Tibial artery (tissue), 4 donors: Measurements from ENCODE around the gene B4GALT1.

Source experiments
- DNase-seq, 2 donors: peaks; one replicate each; pipeline ENCODE4 v3.0.0-alpha.2; 2019
- H3K27ac ChIP-seq, 2 donors: fragments of 200-600 bp; sonication (generic) in 1 of 2; 1 replicate in 1 of 2; 2 replicates in 1 of 2; pipeline ENCODE4 v1.5.1; 2018 to 2019; ENCODE audit warnings: mild to moderate bottlenecking in 1 of 2
- H3K27me3 ChIP-seq, 2 donors: fragments of 200-600 bp; sonication (generic) in 1 of 2; one replicate each; pipeline versions ENCODE4 v1.5.1 to v1.6.0; 2016 to 2019
- H3K36me3 ChIP-seq, 3 donors: fragments of 200-600 bp; sonication (generic) in 2 of 3; one replicate each; pipeline ENCODE4 v1.5.1; 2016 to 2019; ENCODE audit warnings: mild to moderate bottlenecking in 2 of 3
- H3K4me1 ChIP-seq, 4 donors: fragments of 200-600 bp; sonication (generic) in 2 of 4; 1 replicate in 3 of 4; 2 replicates in 1 of 4; pipeline ENCODE4 v1.5.1; 2016 to 2019
- H3K4me3 ChIP-seq, 2 donors: fragments of 200-600 bp; sonication (generic) in 1 of 2; 1 replicate in 1 of 2; 2 replicates in 1 of 2; pipeline ENCODE4 v1.5.1; 2018 to 2019; ENCODE audit warnings: mild to moderate bottlenecking in 2 of 2
- H3K9me3 ChIP-seq, 3 donors: fragments of 200-600 bp; sonication (generic) in 1 of 3; one replicate each; pipeline ENCODE4 v1.5.1; 2016 to 2019
- intact Hi-C: fragments of 100-400 bp; cut with DNase I; formaldehyde crosslinking; loops from one replicate; pipeline ENCODE4 v1.15.0; 2023; ENCODE audit warnings: low total_unique reads
- TF ChIP-seq, protein P1 (sequence below), 2 experiments: fragments of 200-600 bp in 1 of 2; fragments of 450-650 bp in 1 of 2; IDR thresholded peaks; one replicate each; pipeline ENCODE4 v1.5.1; 2017 to 2019; ENCODE audit warnings: antibody characterized with exemption in 2 of 2, mild to moderate bottlenecking in 1 of 2, moderate library complexity in 1 of 2

The B4GALT1 gene

DNA sequence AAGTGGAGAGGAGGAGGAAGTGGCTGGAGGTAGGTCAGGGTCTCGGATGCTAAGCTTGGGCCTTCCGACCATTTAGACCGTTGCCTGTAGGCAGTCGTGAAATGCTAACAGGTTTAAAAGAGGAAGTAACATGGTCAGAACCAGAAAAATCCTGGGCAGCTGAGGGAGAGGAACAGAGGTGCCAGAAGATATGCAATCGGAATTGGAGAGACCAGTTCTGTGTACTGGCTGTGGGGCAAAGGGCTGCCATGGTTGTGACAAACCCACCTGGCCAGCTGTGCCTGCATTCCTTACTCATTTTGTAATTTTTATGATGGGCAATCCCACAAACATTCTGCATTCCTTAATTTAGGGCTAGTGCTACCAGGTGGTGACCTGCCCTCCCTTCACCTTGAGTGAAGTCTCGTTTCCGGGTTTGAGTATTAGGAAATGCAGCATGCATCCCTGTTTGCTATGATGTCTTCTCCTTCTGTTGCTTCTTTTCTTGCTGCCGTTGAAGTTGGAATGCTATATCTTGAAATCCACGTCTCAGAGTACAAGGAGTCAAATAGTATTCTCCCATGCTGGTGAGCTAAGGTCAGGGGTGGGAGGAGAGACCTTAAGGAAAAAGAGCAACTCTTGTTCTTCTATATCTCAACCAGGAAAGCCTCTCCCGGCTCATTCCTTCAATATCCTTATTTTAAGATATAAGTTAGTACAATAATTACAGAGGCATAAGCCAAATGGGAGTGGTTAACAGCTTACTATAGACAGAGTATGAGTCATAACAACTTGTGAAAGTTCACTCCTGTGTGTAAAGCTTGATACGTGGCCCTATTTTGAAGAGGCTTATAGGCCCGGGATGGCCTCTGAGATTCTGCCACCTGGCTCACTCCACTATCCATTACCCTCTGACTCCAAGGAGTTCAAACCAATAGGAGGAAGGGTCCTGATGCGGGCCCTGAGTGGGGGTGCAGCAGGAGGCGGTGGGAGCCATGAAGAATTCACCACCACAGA, 37.0 kb downstream of the B4GALT1 start:
- Histone ChIP-seq H3K4me1 (peaks cover 0 to 64% (median 36%) of the 10 kb centered on the region in 4 donors), H3K4me3 (no peak overlapping the region), H3K27me3 (no peaks in the 10 kb centered on the region), H3K27ac (no peak overlapping the region), H3K9me3 (no peaks in the 10 kb centered on the region), H3K36me3 (peaks cover 46 to 91% (median 67%) of the 10 kb centered on the region in 3 donors)
- TF ChIP-seq, protein P1, sequence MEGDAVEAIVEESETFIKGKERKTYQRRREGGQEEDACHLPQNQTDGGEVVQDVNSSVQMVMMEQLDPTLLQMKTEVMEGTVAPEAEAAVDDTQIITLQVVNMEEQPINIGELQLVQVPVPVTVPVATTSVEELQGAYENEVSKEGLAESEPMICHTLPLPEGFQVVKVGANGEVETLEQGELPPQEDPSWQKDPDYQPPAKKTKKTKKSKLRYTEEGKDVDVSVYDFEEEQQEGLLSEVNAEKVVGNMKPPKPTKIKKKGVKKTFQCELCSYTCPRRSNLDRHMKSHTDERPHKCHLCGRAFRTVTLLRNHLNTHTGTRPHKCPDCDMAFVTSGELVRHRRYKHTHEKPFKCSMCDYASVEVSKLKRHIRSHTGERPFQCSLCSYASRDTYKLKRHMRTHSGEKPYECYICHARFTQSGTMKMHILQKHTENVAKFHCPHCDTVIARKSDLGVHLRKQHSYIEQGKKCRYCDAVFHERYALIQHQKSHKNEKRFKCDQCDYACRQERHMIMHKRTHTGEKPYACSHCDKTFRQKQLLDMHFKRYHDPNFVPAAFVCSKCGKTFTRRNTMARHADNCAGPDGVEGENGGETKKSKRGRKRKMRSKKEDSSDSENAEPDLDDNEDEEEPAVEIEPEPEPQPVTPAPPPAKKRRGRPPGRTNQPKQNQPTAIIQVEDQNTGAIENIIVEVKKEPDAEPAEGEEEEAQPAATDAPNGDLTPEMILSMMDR (IDR thresholded peaks at IDR 0.05), result no peak
- DNase-seq, result peak in 1 of 2 donors; percentile 39
- intact Hi-C loops, result no loop called here

DNA sequence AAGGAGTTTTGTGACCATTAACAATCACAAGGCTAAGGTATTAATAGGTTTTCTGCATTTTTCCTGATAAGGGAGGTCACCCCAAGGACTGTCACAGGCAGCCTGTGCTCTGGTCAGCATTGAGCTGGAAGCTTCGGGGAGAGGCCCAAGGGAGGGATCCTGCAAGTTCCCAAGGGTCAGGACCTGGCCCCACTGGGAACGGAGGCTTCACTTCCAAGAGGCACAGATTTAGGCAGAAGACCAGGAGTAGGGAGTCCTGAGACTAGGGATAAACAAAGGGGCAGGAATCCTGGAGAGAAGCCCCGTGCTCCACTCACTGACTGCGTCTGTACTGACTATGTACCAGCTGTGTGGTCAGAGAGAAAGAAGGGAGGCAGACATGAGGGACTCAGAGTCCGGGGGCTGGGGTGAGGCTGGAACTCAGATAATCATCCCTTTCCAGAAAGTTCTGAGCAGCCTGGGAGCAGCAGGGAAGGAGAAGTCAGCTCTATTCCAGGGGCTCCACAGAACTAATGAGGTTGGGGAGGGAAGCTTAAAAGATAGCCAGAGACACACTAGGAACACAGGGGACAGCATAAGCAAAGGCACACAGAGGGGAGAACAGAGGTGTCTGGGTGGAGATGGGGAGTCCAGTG, 37.8 kb downstream of the B4GALT1 start:
- peaks cover 43 to 91% (median 60%) of the 10 kb centered on the region in 3 donors for H3K36me3 ChIP-seq
- TF ChIP-seq, protein P1 (IDR thresholded peaks at IDR 0.05), result no peak
- H3K9me3 ChIP-seq, result no peaks in the 10 kb centered on the region
- peak in 1 of 2 donors; percentile 52 for DNase-seq
- H3K4me1 ChIP-seq, result peaks cover 0 to 66% (median 37%) of the 10 kb centered on the region in 4 donors
- no peak overlapping the region for H3K27ac ChIP-seq
- intact Hi-C loops, result no loop called here
- no peak overlapping the region for H3K4me3 ChIP-seq
- no peaks in the 10 kb centered on the region for H3K27me3 ChIP-seq

DNA sequence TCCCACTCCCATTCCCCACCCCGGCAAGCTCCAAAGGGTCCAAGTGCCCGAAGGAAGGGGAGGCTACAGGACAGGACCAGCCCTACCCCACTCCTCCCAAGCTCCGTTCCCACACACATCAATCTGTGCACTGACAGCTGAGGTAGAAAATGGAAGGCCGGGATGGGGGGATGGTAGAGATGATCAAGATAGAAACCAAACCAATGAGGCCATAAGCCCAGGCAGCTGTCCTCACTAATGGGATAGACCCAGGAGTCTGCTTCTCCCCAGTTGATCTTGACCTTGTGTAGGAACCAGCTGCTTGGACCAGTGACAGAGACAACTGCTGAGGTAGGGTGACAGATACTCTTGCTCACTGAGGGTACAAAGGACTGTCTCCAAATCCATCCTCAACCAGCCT, 38.6 kb downstream of the B4GALT1 start:
- H3K4me1 ChIP-seq, result peaks cover 0 to 71% (median 37%) of the 10 kb centered on the region in 4 donors
- H3K9me3 ChIP-seq, result no peaks in the 10 kb centered on the region
- H3K36me3 ChIP-seq, result peaks cover 39 to 91% (median 57%) of the 10 kb centered on the region in 3 donors
- H3K27me3 ChIP-seq, result no peaks in the 10 kb centered on the region
- TF ChIP-seq, protein P1 (IDR thresholded peaks at IDR 0.05), result no peak
- no peak for DNase-seq
- H3K27ac ChIP-seq, result no peak overlapping the region
- intact Hi-C loops, result no loop called here
- H3K4me3 ChIP-seq, result no peak overlapping the region

DNA sequence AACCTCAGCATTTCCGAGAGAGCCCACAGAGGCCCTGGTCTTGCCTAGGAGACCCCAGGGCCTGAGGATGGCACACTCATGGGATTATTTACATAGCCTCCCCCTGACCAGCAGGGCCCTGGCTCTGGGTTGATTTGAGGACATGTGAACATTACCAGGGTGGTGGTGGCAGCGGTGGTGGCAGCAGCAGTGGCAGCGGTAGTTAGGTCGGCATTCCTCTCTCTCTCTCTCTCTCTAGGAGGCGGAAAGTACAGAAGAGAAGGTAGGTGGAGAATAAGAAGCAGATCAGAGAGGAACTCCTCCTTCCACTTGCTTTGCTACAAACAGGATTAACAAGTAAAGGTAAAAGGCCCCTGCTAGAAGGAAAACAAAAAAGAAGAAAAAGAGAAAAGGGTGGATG, 39.3 kb downstream of the B4GALT1 start:
- intact Hi-C loops, result no loop called here
- TF ChIP-seq, protein P1 (IDR thresholded peaks at IDR 0.05), result no peak
- Histone ChIP-seq H3K36me3 (peaks cover 32 to 85% (median 51%) of the 10 kb centered on the region in 3 donors), H3K4me1 (peaks cover 0 to 72% (median 37%) of the 10 kb centered on the region in 4 donors), H3K4me3 (no peak overlapping the region), H3K9me3 (no peaks in the 10 kb centered on the region), H3K27me3 (no peaks in the 10 kb centered on the region), H3K27ac (no peak overlapping the region)
- no peak for DNase-seq

DNA sequence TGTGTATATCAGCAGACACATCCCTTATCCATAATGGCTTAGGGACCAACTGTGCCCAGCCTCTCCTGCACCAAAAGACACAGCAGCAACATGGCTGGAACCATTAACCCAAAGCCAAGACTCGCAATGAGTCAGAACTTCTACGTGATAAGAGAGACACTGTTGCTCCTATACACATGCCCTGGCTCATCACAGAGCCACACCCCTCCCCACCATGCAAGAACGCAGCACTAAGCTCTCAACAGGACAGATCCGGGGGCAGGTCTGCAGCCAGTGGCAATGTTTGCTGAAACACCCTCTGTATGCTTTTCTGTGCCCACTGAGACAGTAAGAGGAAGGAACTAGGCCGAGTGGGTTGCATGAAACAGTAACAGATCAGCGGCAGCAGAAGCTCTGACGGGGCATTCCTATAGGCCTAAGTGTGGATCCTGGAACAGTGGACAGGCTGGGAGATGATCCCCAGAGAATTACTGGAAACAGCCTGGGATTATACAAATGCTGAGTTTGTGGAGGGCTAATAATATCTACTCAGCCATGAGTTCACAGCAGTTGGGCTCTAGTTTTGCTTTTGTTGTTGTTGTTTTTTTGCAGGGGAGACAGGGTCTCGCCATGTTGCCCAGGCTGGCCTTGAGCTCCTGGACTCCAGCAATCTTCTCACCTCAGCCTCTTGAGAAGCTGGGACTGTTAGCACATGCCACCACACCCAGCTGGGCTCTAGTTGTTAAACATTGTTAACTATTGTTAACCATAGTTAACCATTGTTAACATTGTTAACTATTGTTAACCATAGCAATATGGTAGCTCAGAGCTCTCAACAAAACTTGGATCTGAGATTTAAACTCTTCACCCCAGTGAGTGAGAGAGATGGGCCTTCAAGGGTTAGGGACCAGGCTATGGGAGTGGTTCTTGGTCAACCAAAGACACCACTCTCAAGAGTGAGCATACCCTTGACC, 41.0 kb downstream of the B4GALT1 start:
- Histone ChIP-seq H3K27ac (no peak overlapping the region), H3K4me1 (peaks cover 0 to 57% (median 30%) of the 10 kb centered on the region in 4 donors), H3K4me3 (no peak overlapping the region), H3K36me3 (peaks cover 26 to 82% (median 43%) of the 10 kb centered on the region in 3 donors), H3K27me3 (no peaks in the 10 kb centered on the region), H3K9me3 (no peaks in the 10 kb centered on the region)
- TF ChIP-seq, protein P1 (IDR thresholded peaks at IDR 0.05), result no peak
- no peak for DNase-seq
- intact Hi-C loops, result no loop called here
